Inflammatory macrophage (primary cell): Measurements from ENCODE around the gene ATP6V0C.
A peak's percentile ranks its signal among the peaks of the same experiment; 100 is the strongest.

Source experiments
- DNase-seq, 2 donors: peaks; one replicate each; pipeline ENCODE4 v3.0.0-alpha.2; 2020 to 2022
- total RNA-seq, 18 experiments: gene quantifications; one replicate each; lab custom pipeline; 2026; ENCODE audit warnings: mixed read lengths in 6 of 18, inconsistent platforms in 2 of 18; lab: John Stamatoyannopoulos, UW

The ATP6V0C gene
- 0.05 to 0.91 (median 0.33) reads per million in 18 experiments for total RNA-seq

GRCh38 chr16:2513405-2514332 is at the start of gene ATP6V0C:
Gene ATP6V0C, plus strand, starts transcription at chr16:2513952. Its CDS starts 152 bp downstream, at chr16:2514104.
- peak; percentile 93 for DNase-seq

GRCh38 chr16:2464333-2464732 is 49.4 kb upstream of the ATP6V0C start:
- DNase-seq = no peak

GRCh38 chr16:2465653-2466415 is 47.9 kb upstream of the ATP6V0C start:
- DNase-seq = peak in 1 of 2 donors; percentile 20

GRCh38 chr16:2466667-2467527 is 46.9 kb upstream of the ATP6V0C start:
- DNase-seq = no peak

GRCh38 chr16:2467528-2468232 is 46.1 kb upstream of the ATP6V0C start:
- peak; percentile 23 to 56 for DNase-seq

- DNase-seq = peak in 1 of 2 donors; percentile 8
Measured at GRCh38 chr16:2468233-2468724, 45.5 kb upstream of the ATP6V0C start.

GRCh38 chr16:2468725-2469398 is 44.9 kb upstream of the ATP6V0C start:
- no peak for DNase-seq

- no peak for DNase-seq
Measured at GRCh38 chr16:2469399-2470233, 44.1 kb upstream of the ATP6V0C start.

- no peak for DNase-seq
Measured at GRCh38 chr16:2470234-2470601, 43.5 kb upstream of the ATP6V0C start.

GRCh38 chr16:2470603-2471015 is 43.1 kb upstream of the ATP6V0C start:
- no peak for DNase-seq

GRCh38 chr16:2471016-2471652 is 42.6 kb upstream of the ATP6V0C start, which contains the start of gene NTN3:
Gene NTN3, plus strand, starts transcription at chr16:2471297. Its CDS starts 405 bp downstream, at chr16:2471702.
- DNase-seq = no peak

- no peak for DNase-seq
Measured at GRCh38 chr16:2471653-2472487, 41.9 kb upstream of the ATP6V0C start.

GRCh38 chr16:2472488-2472864 is 41.3 kb upstream of the ATP6V0C start:
- DNase-seq = no peak

GRCh38 chr16:2472885-2473445 is 40.8 kb upstream of the ATP6V0C start:
- no peak for DNase-seq

GRCh38 chr16:2473446-2473926 is 40.3 kb upstream of the ATP6V0C start:
- DNase-seq = no peak

GRCh38 chr16:2473999-2474876 is 39.5 kb upstream of the ATP6V0C start:
- peak; percentile 36 to 67 for DNase-seq

- peak; percentile 84 to 92 for DNase-seq
Measured at GRCh38 chr16:2474877-2475412, 38.8 kb upstream of the ATP6V0C start, which contains the start of gene TBC1D24. Gene TBC1D24, plus strand, starts transcription at chr16:2475127. Its CDS starts 21,022 bp downstream, at chr16:2496149.
